Neural cell (in vitro differentiated cells): ENCODE measurements around the gene FAM186B. TPM values are rescaled to one million over a fixed set of nuclear protein-coding genes. Genes with fewer than 3 reads are reported as not detected.

ENCODE experiments used
- H2AFZ ChIP-seq: fragments of 200-600, 300-800 bp; sonication (generic), shearing (Covaris generic); 2 replicates; pipeline ENCODE4 v1.6.0; 2014; ENCODE audit warnings: low read depth, mild to moderate bottlenecking, antibody characterized with exemption, low read length, moderate library complexity
- H3F3A ChIP-seq: fragments of 200-600 bp; shearing (Covaris generic); 2 replicates; pipeline ENCODE4 v1.6.1; 2016; ENCODE audit warnings: mild to moderate bottlenecking, moderate library complexity, mixed read lengths, antibody characterized with exemption, low read length; ENCODE audit not compliant: insufficient read depth, poor library complexity, severe bottlenecking
- H3K27ac ChIP-seq: fragments of 200-600, 300-800 bp; sonication (generic), shearing (Covaris generic); 2 replicates; pipeline ENCODE4 v1.5.1; 2014; ENCODE audit warnings: mild to moderate bottlenecking, low read length, moderate library complexity
- H3K27me3 ChIP-seq: fragments of 300-800, 200-600 bp; sonication (generic), shearing (Covaris generic); 2 replicates; pipeline ENCODE4 v1.6.0; 2014; ENCODE audit warnings: mild to moderate bottlenecking, low read depth, low read length, moderate library complexity; ENCODE audit not compliant: insufficient read depth
- H3K36me3 ChIP-seq: fragments of 300-800, 200-600 bp; sonication (generic), shearing (Covaris generic); 2 replicates; pipeline ENCODE4 v1.5.1; 2014; ENCODE audit warnings: mild to moderate bottlenecking, antibody characterized with exemption, low read length, moderate library complexity; ENCODE audit not compliant: insufficient read depth
- H3K4me2 ChIP-seq: fragments of 300-800, 200-600 bp; sonication (generic), shearing (Covaris generic); 2 replicates; pipeline ENCODE4 v1.6.0; 2014; ENCODE audit warnings: mild to moderate bottlenecking, low read length
- H3K4me3 ChIP-seq: fragments of 300-800, 200-600 bp; sonication (generic), shearing (Covaris generic); 2 replicates; pipeline ENCODE4 v1.5.1; 2014; ENCODE audit warnings: mild to moderate bottlenecking, low read length, moderate library complexity
- H3K79me2 ChIP-seq: fragments of 200-600 bp; shearing (Covaris generic); replicated peaks from 2 replicates; pipeline ENCODE4 v1.6.0; 2014; ENCODE audit warnings: mild to moderate bottlenecking, low read length, moderate library complexity; ENCODE audit not compliant: insufficient read depth
- H3K9ac ChIP-seq: fragments of 300-800, 200-600 bp; sonication (generic), shearing (Covaris generic); 2 replicates; pipeline ENCODE4 v1.6.1; 2016; ENCODE audit warnings: mild to moderate bottlenecking, low read length, mixed read lengths
- H3K9me2 ChIP-seq: fragments of 200-600 bp; shearing (Covaris generic); 2 replicates; pipeline ENCODE4 v1.6.1; 2016; ENCODE audit warnings: mild to moderate bottlenecking, low read length, mixed read lengths; ENCODE audit not compliant: insufficient read depth
- H3K9me3 ChIP-seq: fragments of 200-600, 300-800 bp; sonication (generic), shearing (Covaris generic); 2 replicates; pipeline ENCODE4 v1.6.1; 2016; ENCODE audit warnings: mild to moderate bottlenecking, mixed run types, low read length, moderate library complexity, mixed read lengths
- H4K20me1 ChIP-seq: fragments of 200-600 bp; shearing (Covaris generic); 2 replicates; pipeline ENCODE4 v1.6.1; 2016; ENCODE audit warnings: mild to moderate bottlenecking, mixed run types; ENCODE audit not compliant: insufficient read depth
- EP300 ChIP-seq: fragments of 450-650 bp; conservative IDR thresholded peaks from 2 replicates; pipeline ENCODE4 v1.6.1; 2014; ENCODE audit warnings: antibody characterized with exemption, mild to moderate bottlenecking, moderate library complexity; ENCODE audit not compliant: poor library complexity, severe bottlenecking
- EZH2 ChIP-seq: fragments of 200-600, 300-800 bp; shearing (Covaris generic), sonication (generic); IDR thresholded peaks from 2 replicates; pipeline ENCODE4 v1.6.1; 2014; ENCODE audit warnings: antibody characterized with exemption, low read length, borderline replicate concordance, mild to moderate bottlenecking; ENCODE audit not compliant: insufficient read depth, poor library complexity, severe bottlenecking
- MXI1 ChIP-seq: fragments of 450-650 bp; conservative IDR thresholded peaks from 2 replicates; pipeline ENCODE4 v1.6.1; 2014; ENCODE audit warnings: antibody characterized with exemption, mild to moderate bottlenecking; ENCODE audit not compliant: poor library complexity, severe bottlenecking
- POLR2AphosphoS5 ChIP-seq: IDR thresholded peaks from 2 replicates; pipeline ENCODE4 v1.6.1; 2012
- RAD21 ChIP-seq: fragments of 450-650 bp; conservative IDR thresholded peaks from 2 replicates; pipeline ENCODE4 v1.6.1; 2014; ENCODE audit warnings: antibody characterized with exemption, mild to moderate bottlenecking, moderate library complexity
- SMC3 ChIP-seq: fragments of 450-650 bp; conservative IDR thresholded peaks from 2 replicates; pipeline ENCODE4 v1.6.1; 2014; ENCODE audit warnings: antibody characterized with exemption, mild to moderate bottlenecking, moderate library complexity; ENCODE audit not compliant: poor library complexity
- TAF1 ChIP-seq: IDR thresholded peaks from 2 replicates; pipeline ENCODE4 v1.6.1; 2012; ENCODE audit warnings: low read depth
- polyA plus RNA-seq: library from polyadenylated mRNA; depleted of rRNA; stranded (reverse); fragments of >200 nt; gene quantifications from 2 replicates; pipeline ENCODE4 v1.2.3, GENCODE V29; 2014
- TF ChIP-seq, protein P1 (sequence below): fragments of 450-650 bp; IDR thresholded peaks from 2 replicates; pipeline ENCODE4 v1.5.1; 2014; ENCODE audit warnings: antibody characterized with exemption, mild to moderate bottlenecking, moderate library complexity; ENCODE audit not compliant: poor library complexity, severe bottlenecking
- TF ChIP-seq, protein P2 (sequence below): IDR thresholded peaks from 2 replicates; pipeline ENCODE4 v1.6.1; 2012; ENCODE audit warnings: borderline replicate concordance

FAM186B gene
- polyA plus RNA-seq, 1 donor from 2014 or later: not detected

DNA sequence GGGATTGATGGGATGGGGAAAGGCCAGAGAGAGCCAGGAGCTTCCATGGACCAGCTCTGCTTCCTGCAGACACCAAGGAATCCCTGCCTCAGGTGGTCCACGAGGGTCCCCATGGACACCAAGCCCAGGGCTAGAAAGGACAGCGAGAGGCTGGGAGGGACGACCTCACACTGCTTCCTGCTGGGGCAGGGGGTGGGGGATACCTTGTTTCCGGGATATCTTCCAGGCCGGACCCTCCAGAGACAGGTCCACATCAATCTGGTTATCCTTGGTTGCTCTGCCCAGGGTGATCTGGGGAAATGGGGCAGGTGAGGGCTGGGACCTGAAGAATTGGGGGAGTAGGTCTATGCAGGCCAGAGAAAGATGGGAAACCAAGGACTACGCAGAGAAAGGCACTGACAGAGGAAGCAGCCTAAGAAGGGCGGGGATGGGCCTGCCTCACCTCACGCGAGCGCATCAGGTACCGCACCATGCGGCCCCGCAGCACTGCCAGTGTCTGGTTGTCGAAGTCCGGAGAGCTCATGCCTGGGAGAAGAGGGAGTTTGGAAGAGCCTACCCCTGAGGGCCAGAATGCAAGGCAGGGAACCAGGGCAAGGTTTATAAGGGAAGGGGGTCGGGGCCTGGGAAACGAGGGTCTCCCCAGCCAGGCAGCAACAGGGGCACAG is 46.3 kb downstream of the FAM186B start:
- Histone ChIP-seq H3K9me2 (no peaks in the 10 kb centered on the region), H3K36me3 (no peaks in the 10 kb centered on the region), H3K79me2 (no peaks in the 10 kb centered on the region), H3K4me3 (no peak overlapping the region), H3F3A (no peaks in the 10 kb centered on the region), H3K4me2 (no peak overlapping the region), H3K9ac (no peak overlapping the region), H4K20me1 (no peaks in the 10 kb centered on the region), H3K27ac (no peak overlapping the region), H3K27me3 (no peaks in the 10 kb centered on the region), H3K9me3 (no peaks in the 10 kb centered on the region), H2AFZ (no peak overlapping the region)
- TF ChIP-seq SMC3: no peak
- no peak for TF ChIP-seq EP300
- TF ChIP-seq TAF1: no peak
- no peak for TF ChIP-seq EZH2
- TF ChIP-seq POLR2AphosphoS5: no peak
- TF ChIP-seq, protein P1, sequence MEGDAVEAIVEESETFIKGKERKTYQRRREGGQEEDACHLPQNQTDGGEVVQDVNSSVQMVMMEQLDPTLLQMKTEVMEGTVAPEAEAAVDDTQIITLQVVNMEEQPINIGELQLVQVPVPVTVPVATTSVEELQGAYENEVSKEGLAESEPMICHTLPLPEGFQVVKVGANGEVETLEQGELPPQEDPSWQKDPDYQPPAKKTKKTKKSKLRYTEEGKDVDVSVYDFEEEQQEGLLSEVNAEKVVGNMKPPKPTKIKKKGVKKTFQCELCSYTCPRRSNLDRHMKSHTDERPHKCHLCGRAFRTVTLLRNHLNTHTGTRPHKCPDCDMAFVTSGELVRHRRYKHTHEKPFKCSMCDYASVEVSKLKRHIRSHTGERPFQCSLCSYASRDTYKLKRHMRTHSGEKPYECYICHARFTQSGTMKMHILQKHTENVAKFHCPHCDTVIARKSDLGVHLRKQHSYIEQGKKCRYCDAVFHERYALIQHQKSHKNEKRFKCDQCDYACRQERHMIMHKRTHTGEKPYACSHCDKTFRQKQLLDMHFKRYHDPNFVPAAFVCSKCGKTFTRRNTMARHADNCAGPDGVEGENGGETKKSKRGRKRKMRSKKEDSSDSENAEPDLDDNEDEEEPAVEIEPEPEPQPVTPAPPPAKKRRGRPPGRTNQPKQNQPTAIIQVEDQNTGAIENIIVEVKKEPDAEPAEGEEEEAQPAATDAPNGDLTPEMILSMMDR: no peak
- no peak for TF ChIP-seq RAD21
- no peak for TF ChIP-seq MXI1
- TF ChIP-seq, protein P2, sequence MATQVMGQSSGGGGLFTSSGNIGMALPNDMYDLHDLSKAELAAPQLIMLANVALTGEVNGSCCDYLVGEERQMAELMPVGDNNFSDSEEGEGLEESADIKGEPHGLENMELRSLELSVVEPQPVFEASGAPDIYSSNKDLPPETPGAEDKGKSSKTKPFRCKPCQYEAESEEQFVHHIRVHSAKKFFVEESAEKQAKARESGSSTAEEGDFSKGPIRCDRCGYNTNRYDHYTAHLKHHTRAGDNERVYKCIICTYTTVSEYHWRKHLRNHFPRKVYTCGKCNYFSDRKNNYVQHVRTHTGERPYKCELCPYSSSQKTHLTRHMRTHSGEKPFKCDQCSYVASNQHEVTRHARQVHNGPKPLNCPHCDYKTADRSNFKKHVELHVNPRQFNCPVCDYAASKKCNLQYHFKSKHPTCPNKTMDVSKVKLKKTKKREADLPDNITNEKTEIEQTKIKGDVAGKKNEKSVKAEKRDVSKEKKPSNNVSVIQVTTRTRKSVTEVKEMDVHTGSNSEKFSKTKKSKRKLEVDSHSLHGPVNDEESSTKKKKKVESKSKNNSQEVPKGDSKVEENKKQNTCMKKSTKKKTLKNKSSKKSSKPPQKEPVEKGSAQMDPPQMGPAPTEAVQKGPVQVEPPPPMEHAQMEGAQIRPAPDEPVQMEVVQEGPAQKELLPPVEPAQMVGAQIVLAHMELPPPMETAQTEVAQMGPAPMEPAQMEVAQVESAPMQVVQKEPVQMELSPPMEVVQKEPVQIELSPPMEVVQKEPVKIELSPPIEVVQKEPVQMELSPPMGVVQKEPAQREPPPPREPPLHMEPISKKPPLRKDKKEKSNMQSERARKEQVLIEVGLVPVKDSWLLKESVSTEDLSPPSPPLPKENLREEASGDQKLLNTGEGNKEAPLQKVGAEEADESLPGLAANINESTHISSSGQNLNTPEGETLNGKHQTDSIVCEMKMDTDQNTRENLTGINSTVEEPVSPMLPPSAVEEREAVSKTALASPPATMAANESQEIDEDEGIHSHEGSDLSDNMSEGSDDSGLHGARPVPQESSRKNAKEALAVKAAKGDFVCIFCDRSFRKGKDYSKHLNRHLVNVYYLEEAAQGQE: no peak

DNA sequence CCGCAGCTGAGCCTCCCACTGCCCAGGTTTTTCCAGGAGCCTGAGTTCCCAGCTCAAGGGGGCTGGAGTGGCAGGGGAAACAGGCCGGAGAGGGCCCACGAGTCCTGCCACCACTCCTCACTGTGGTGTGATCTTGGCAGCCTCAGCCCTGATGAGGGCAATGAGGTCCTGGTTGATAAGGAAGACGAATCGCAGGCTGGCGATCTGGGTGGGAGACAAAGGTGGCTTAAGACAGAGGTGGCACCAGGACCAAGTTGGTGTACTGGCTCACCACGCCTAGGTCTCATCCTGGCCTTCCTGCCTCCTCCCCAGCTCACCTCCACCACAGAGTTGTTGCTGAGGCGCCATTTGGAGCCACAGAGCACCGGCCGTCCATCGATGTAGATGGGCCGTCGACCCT is 46.9 kb downstream of the FAM186B start:
- H2AFZ ChIP-seq: no peak overlapping the region
- no peak overlapping the region for H3K27ac ChIP-seq
- H3K4me2 ChIP-seq: no peak overlapping the region
- H3K9me2 ChIP-seq: no peaks in the 10 kb centered on the region
- H3K79me2 ChIP-seq: no peaks in the 10 kb centered on the region
- no peaks in the 10 kb centered on the region for H3K27me3 ChIP-seq
- no peaks in the 10 kb centered on the region for H4K20me1 ChIP-seq
- H3K9me3 ChIP-seq: no peaks in the 10 kb centered on the region
- H3F3A ChIP-seq: no peaks in the 10 kb centered on the region
- H3K9ac ChIP-seq: no peak overlapping the region
- no peak overlapping the region for H3K4me3 ChIP-seq
- H3K36me3 ChIP-seq: no peaks in the 10 kb centered on the region
- TF ChIP-seq, protein P2: no peak
- TF ChIP-seq TAF1 (no peak), RAD21 (no peak), MXI1 (no peak)
